ENCODE measurements around the gene FANCL. TPM values are rescaled to one million over a fixed set of nuclear protein-coding genes. Genes with fewer than 3 reads are reported as not detected.

Gene FANCL
- total and polyA plus RNA-seq, 9 of the 15 experiments (the other 6 are each of a cell fraction or from before 2014, with no cell fraction given), result 36.7 to 120 (median 58.5) TPM

DNA sequence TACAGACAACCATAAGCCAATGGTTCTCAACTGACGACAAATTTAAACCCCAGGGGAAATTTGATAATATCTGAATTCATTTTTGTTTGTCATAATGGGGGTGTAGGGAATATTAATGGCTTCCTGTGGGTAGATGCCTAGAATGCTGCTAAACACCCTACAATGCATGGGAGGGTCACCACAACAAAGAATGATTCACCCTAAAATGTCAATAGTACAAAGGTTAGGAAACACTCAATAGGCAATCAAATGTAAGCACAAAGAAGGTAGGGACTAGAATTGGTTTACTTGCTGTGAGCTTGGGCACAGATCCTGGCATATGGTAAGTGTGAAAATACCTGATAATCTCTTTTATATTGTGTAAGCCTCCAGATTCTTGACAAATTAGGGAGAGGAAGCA lies 20.1 kb upstream of the FANCL start:
- no peaks in the 10 kb centered on the region for H3K79me2 ChIP-seq (ENCODE audit: control insufficient read depth, insufficient read depth, low read length)
- FAIRE-seq (no peak), ATAC-seq (no peak), DNase-seq (ENCODE audit: extremely low read depth in 1 of 4, low spot score in 3 of 4) (no peak)
- H3K4me3 ChIP-seq, result no peak overlapping the region
- ChIA-PET CTCF (ENCODE audit: low intra/inter-chr PET ratio) (no interaction called here), POLR2A (no interaction called here)
- H2AFZ ChIP-seq (ENCODE audit: low read depth, low read length), result no peak overlapping the region
- 5% methylated on average over 1 of the region's 1 CpG for WGBS (ENCODE audit: insufficient coverage, low coverage, missing lambda C conversion rate)
- no TSS peak for BruUV-seq (replicated peaks)
- intact Hi-C loops (cut with micrococcal nuclease), result no loop called here
- H3K27ac ChIP-seq (ENCODE audit: extremely low read depth, low read depth, low read length), result no peak overlapping the region
- no peaks in the 10 kb centered on the region for H3K27me3 ChIP-seq (ENCODE audit: control insufficient read depth in 2 of 2, insufficient read depth in 2 of 2, low read length in 2 of 2)
- H4K20me1 ChIP-seq (replicated peaks; ENCODE audit: control insufficient read depth, insufficient read depth, low read length), result no peaks in the 10 kb centered on the region
- H3K4me2 ChIP-seq (ENCODE audit: insufficient read depth, low read length), result no peak overlapping the region
- in situ Hi-C loops (cut with MboI), result no loop called here
- no peaks in the 10 kb centered on the region for H3K4me1 ChIP-seq (replicated peaks in 1 of 2; ENCODE audit: control insufficient read depth in 2 of 2, insufficient read depth in 2 of 2, low read length in 2 of 2)
- H3K9me3 ChIP-seq (replicated peaks; ENCODE audit: control insufficient read depth, insufficient read depth, low read depth, low read length), result no peaks in the 10 kb centered on the region
- H3K36me3 ChIP-seq (ENCODE audit: control insufficient read depth, insufficient read depth, low read length), result no peaks in the 10 kb centered on the region
- H3K9ac ChIP-seq (ENCODE audit: insufficient read depth in 1 of 2, low read depth in 2 of 2, low read length in 2 of 2), result no peak overlapping the region
- H3K9me1 ChIP-seq (ENCODE audit: control insufficient read depth, insufficient read depth, low read length), result no peaks in the 10 kb centered on the region
- no peak for TF ChIP-seq ZNF668 (CRISPR knock-in tag; IDR thresholded peaks at IDR 0.05)
- TF ChIP-seq BHLHE40 (IDR thresholded peaks at IDR 0.05; ENCODE audit: low read length), result no peak
- TF ChIP-seq CEBPG (CRISPR knock-in tag; IDR thresholded peaks at IDR 0.05), result no peak
- no peak for TF ChIP-seq CEBPG (tag; conservative IDR thresholded peaks at IDR 0.05 in 1 of 2, IDR thresholded peaks at IDR 0.05 in 1 of 2)
- no peak for TF ChIP-seq TEAD1 (CRISPR knock-in tag; IDR thresholded peaks at IDR 0.05)
- TF ChIP-seq, protein P1, sequence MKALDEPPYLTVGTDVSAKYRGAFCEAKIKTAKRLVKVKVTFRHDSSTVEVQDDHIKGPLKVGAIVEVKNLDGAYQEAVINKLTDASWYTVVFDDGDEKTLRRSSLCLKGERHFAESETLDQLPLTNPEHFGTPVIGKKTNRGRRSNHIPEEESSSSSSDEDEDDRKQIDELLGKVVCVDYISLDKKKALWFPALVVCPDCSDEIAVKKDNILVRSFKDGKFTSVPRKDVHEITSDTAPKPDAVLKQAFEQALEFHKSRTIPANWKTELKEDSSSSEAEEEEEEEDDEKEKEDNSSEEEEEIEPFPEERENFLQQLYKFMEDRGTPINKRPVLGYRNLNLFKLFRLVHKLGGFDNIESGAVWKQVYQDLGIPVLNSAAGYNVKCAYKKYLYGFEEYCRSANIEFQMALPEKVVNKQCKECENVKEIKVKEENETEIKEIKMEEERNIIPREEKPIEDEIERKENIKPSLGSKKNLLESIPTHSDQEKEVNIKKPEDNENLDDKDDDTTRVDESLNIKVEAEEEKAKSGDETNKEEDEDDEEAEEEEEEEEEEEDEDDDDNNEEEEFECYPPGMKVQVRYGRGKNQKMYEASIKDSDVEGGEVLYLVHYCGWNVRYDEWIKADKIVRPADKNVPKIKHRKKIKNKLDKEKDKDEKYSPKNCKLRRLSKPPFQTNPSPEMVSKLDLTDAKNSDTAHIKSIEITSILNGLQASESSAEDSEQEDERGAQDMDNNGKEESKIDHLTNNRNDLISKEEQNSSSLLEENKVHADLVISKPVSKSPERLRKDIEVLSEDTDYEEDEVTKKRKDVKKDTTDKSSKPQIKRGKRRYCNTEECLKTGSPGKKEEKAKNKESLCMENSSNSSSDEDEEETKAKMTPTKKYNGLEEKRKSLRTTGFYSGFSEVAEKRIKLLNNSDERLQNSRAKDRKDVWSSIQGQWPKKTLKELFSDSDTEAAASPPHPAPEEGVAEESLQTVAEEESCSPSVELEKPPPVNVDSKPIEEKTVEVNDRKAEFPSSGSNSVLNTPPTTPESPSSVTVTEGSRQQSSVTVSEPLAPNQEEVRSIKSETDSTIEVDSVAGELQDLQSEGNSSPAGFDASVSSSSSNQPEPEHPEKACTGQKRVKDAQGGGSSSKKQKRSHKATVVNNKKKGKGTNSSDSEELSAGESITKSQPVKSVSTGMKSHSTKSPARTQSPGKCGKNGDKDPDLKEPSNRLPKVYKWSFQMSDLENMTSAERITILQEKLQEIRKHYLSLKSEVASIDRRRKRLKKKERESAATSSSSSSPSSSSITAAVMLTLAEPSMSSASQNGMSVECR (CRISPR knock-in tag; IDR thresholded peaks at IDR 0.05), result no peak
- no peak for TF ChIP-seq RUNX1 (IDR thresholded peaks at IDR 0.05; ENCODE audit: low read depth)
- TF ChIP-seq STAT5B (CRISPR knock-in tag; IDR thresholded peaks at IDR 0.05), result no peak
- no peak for TF ChIP-seq ZFX (CRISPR knock-in tag; IDR thresholded peaks at IDR 0.05)
- TF ChIP-seq GABPB2 (CRISPR knock-in tag; conservative IDR thresholded peaks at IDR 0.05), result no peak
- TF ChIP-seq, protein P2, sequence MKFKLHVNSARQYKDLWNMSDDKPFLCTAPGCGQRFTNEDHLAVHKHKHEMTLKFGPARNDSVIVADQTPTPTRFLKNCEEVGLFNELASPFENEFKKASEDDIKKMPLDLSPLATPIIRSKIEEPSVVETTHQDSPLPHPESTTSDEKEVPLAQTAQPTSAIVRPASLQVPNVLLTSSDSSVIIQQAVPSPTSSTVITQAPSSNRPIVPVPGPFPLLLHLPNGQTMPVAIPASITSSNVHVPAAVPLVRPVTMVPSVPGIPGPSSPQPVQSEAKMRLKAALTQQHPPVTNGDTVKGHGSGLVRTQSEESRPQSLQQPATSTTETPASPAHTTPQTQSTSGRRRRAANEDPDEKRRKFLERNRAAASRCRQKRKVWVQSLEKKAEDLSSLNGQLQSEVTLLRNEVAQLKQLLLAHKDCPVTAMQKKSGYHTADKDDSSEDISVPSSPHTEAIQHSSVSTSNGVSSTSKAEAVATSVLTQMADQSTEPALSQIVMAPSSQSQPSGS (CRISPR knock-in tag; IDR thresholded peaks at IDR 0.05), result no peak
- no peak for TF ChIP-seq XRCC5 (IDR thresholded peaks at IDR 0.05; ENCODE audit: low read depth, low read length)
- TF ChIP-seq SPI1 (IDR thresholded peaks at IDR 0.05; ENCODE audit: borderline replicate concordance, low read depth, low read length), result no peak
- TF ChIP-seq ZNF780A (CRISPR knock-in tag; IDR thresholded peaks at IDR 0.05), result no peak
- TF ChIP-seq, protein P3, sequence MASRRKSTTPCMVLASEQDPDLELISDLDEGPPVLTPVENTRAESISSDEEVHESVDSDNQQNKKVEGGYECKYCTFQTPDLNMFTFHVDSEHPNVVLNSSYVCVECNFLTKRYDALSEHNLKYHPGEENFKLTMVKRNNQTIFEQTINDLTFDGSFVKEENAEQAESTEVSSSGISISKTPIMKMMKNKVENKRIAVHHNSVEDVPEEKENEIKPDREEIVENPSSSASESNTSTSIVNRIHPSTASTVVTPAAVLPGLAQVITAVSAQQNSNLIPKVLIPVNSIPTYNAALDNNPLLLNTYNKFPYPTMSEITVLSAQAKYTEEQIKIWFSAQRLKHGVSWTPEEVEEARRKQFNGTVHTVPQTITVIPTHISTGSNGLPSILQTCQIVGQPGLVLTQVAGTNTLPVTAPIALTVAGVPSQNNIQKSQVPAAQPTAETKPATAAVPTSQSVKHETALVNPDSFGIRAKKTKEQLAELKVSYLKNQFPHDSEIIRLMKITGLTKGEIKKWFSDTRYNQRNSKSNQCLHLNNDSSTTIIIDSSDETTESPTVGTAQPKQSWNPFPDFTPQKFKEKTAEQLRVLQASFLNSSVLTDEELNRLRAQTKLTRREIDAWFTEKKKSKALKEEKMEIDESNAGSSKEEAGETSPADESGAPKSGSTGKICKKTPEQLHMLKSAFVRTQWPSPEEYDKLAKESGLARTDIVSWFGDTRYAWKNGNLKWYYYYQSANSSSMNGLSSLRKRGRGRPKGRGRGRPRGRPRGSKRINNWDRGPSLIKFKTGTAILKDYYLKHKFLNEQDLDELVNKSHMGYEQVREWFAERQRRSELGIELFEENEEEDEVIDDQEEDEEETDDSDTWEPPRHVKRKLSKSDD (conservative IDR thresholded peaks at IDR 0.05; ENCODE audit: low read length), result no peak
- no peak for TF ChIP-seq LEF1 (IDR thresholded peaks at IDR 0.05)

Measured in K562 (cell line).